BJ (cell line): Measurements from ENCODE around the gene HHLA2. TPM values are rescaled to one million over a fixed set of nuclear protein-coding genes. Genes with fewer than 3 reads are reported as not detected.
A peak's percentile ranks its signal among the peaks of the same experiment; 100 is the strongest.

Source experiments
- CTCF ChIA-PET: fragments of 350-600 bp; formaldehyde crosslinking; extraction: SDS; loops from one replicate; lab custom pipeline; 2021; ENCODE audit warnings: antibody characterized with exemption, inconsistent platforms; lab: Yijun Ruan, JAX
- POLR2A ChIA-PET: fragments of 300-600 bp; sonication (Branson Sonifier 250); formaldehyde crosslinking; extraction: SDS; loops from one replicate; lab custom pipeline; 2021; ENCODE audit warnings: antibody characterized with exemption; lab: Charles Lee
- DNase-seq: peaks from one replicate; pipeline ENCODE4 v3.0.0-alpha.2; 2011; ENCODE audit warnings: low read depth
- H3K27me3 ChIP-seq: 2 replicates; pipeline ENCODE4 v1.6.0; 2011; ENCODE audit warnings: low read length; ENCODE audit not compliant: control insufficient read depth, insufficient read depth
- H3K36me3 ChIP-seq: 2 replicates; pipeline ENCODE4 v1.5.1; 2011; ENCODE audit warnings: low read length; ENCODE audit not compliant: control insufficient read depth, insufficient read depth
- H3K4me3 ChIP-seq: 2 replicates; pipeline ENCODE4 v1.5.1; 2011; ENCODE audit warnings: low read depth, mild to moderate bottlenecking, control low read depth, low read length
- CTCF ChIP-seq: IDR thresholded peaks from 2 replicates; pipeline ENCODE4 v1.5.1; 2011; ENCODE audit warnings: low read depth, mild to moderate bottlenecking, control low read depth, inconsistent platforms, low read length, moderate library complexity; ENCODE audit not compliant: insufficient read depth
- polyA plus RNA-seq: library from polyadenylated mRNA; depleted of rRNA; stranded (reverse); fragments of >200 nt; gene quantifications from 2 replicates; pipeline ENCODE4 v1.2.3, GENCODE V29; 2011

The HHLA2 gene
- polyA plus RNA-seq, 1 experiment: not detected

GRCh38 chr3:108315767-108316301 lies 19.5 kb downstream of the HHLA2 start:
- no peak for DNase-seq
- ChIA-PET POLR2A (no interaction called here), CTCF (interaction anchor here (0.7 to 1.1 kb wide), 2 partner anchors 162 to 163 kb away, joined by 3 read pairs; no protein-coding TSS in a partner anchor)
- H3K36me3 ChIP-seq: no peaks in the 10 kb centered on the region
- no peak for TF ChIP-seq CTCF
- no peak overlapping the region for H3K4me3 ChIP-seq
- peaks cover 1% of the 10 kb centered on the region; the same call in 1 of the 2 replicates for H3K27me3 ChIP-seq

DNA sequence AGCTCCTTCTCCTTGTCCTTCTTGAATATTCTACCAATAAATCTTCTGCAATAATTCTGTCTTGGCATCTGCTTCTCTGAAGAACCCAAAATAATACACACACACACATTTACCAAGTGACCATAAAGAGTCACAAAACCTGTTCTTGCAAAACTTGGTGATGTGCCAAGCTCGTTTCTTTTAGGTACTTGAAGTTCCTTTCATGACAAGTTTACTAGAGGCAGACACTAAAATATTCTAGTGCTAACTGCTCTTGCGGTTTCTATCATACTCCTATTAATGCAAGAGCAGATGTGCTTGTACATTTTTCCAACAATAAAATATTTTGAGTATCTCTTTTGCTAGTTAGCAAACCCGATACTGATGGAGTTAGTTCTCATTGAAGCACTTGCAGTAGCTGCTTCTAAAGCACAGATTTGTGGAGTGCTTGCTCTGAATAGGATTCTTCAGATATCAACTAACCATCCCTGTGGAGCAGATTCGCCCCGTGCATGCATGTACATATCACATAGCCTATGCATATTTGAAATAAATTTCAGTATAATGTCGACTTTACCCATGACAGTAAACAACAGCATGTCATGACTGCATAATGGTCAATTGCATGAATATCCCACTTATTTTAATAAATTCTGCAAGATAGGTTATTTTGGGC lies 23.2 kb downstream of the HHLA2 start:
- Histone ChIP-seq H3K27me3 (no peaks in the 10 kb centered on the region), H3K4me3 (no peak overlapping the region), H3K36me3 (no peaks in the 10 kb centered on the region)
- ChIA-PET CTCF (interaction anchor here (0.7 to 1.9 kb wide), 3 partner anchors 26 to 392 kb away, joined by 3 to 7 read pairs (median 4); no protein-coding TSS in a partner anchor), POLR2A (interaction anchor here (0.6 kb wide), 1 partner anchor 104 kb away, joined by 6 read pairs; no protein-coding TSS in a partner anchor)
- peak; percentile 54 for DNase-seq
- TF ChIP-seq CTCF: no peak

- CTCF ChIA-PET: interaction anchor here (0.7 kb wide), 1 partner anchor 16 kb away, joined by 3 read pairs; no protein-coding TSS in a partner anchor
- POLR2A ChIA-PET: no interaction called here
- Histone ChIP-seq H3K36me3 (no peaks in the 10 kb centered on the region), H3K27me3 (no peaks in the 10 kb centered on the region), H3K4me3 (no peak overlapping the region)
- TF ChIP-seq CTCF: no peak
- no peak for DNase-seq
Observed at GRCh38 chr3:108320746-108321350, 24.5 kb downstream of the HHLA2 start.

- POLR2A ChIA-PET: no interaction called here
- H3K27me3 ChIP-seq: no peaks in the 10 kb centered on the region
- H3K4me3 ChIP-seq: no peak overlapping the region
- no peaks in the 10 kb centered on the region for H3K36me3 ChIP-seq
- no peak for DNase-seq
- TF ChIP-seq CTCF: no peak
- CTCF ChIA-PET: no interaction called here
Observed at GRCh38 chr3:108322352-108322751, 26.0 kb downstream of the HHLA2 start.

DNA sequence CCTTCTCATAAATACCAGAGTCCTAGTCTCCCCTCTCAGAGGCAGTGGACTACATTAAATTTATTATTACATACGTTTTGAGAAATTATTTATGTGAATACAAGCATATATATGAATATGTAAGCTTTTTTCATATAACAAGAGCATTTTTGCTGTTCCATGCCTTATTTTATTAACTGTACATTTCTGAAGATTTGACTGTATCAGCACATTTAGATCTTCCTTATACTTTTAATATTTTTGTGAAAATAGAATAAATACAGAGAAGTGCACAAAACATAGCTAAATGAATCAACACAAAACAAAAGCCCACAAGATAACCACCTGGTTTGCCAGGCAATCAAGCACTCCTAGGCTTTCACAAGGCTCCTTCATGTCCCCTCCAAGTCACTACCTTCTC lies 27.8 kb downstream of the HHLA2 start:
- H3K4me3 ChIP-seq: no peak overlapping the region
- H3K27me3 ChIP-seq: no peaks in the 10 kb centered on the region
- DNase-seq: no peak
- no peak for TF ChIP-seq CTCF
- H3K36me3 ChIP-seq: no peaks in the 10 kb centered on the region
- POLR2A ChIA-PET: no interaction called here
- CTCF ChIA-PET: no interaction called here
